ENCODE data around the gene DDX3X. TPM values are rescaled to one million over a fixed set of nuclear protein-coding genes. Genes with fewer than 3 reads are reported as not detected.

Gene DDX3X
- total and polyA plus RNA-seq, 12 donors: 36.8 to 247 (median 153) TPM

- Histone ChIP-seq H3K27me3 (no peaks in the 10 kb centered on the region), H3K4me3 (no peak overlapping the region), H3K4me1 (peaks cover 0 to 28% (median 17%) of the 10 kb centered on the region in 9 donors), H3K9me3 (no peaks in the 10 kb centered on the region), H3K27ac (no peak overlapping the region), H3K36me3 (peaks cover 0 to 61% (median 21%) of the 10 kb centered on the region in 9 donors)
- TF ChIP-seq CTCF (IDR thresholded peaks at IDR 0.05): no peak
- intact Hi-C loops (cut with DNase I): no loop called here
- 71 to 72% methylated on average over 6 of the region's 6 CpGs for WGBS, 2 donors
- ATAC-seq (peak in 7 of 8 donors; percentile 12 to 39 (median 27)), DNase-seq (no peak)
Observed at GRCh38 chrX:41350150-41350975, 16.4 kb downstream of the DDX3X start.

DNA sequence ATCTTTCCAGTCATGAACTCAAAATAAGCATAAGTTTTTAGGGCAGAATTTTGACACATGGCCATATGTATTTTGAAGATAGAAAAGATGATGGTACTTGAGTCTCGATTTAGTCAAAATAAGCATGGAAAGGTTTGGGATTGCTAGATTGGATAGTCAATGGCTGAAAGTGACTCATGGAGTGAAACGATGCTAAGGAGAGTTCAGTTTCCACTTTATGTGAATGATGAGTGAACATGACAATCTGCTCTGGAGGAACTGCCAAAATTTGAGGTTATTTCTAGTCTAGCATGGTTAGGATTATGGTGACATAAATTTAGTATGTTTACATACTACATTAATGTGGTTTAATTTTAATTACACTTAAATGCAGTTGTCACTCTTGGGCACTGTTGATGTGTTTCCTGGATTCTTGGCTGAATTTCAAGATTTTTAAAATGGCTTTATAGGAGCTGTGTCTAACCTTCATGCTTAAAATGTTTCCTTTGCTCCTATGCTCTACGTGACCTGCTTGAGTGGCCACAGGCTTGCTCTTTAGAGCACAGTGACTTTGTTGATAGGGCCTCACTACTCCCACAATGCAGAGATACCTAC, 17.1 kb downstream of the DDX3X start:
- ATAC-seq (peak in 7 of 8 donors; percentile 29 to 75 (median 55)), DNase-seq (no peak)
- intact Hi-C loops (cut with DNase I): no loop called here
- Histone ChIP-seq H3K9me3 (no peaks in the 10 kb centered on the region), H3K4me3 (no peak overlapping the region), H3K4me1 (peaks cover 0 to 28% (median 17%) of the 10 kb centered on the region in 9 donors), H3K27ac (peak overlapping the region in 2 of 10 donors; percentile 22 to 41), H3K27me3 (no peaks in the 10 kb centered on the region), H3K36me3 (peaks cover 0 to 54% (median 18%) of the 10 kb centered on the region in 9 donors)
- no peak for TF ChIP-seq CTCF (IDR thresholded peaks at IDR 0.05)
- 15 to 39% methylated on average over 3 of the region's 3 CpGs for WGBS, 2 donors

- Histone ChIP-seq H3K4me1 (peaks cover 0 to 28% (median 17%) of the 10 kb centered on the region in 9 donors), H3K9me3 (no peaks in the 10 kb centered on the region), H3K4me3 (no peak overlapping the region), H3K27me3 (no peaks in the 10 kb centered on the region), H3K27ac (peak overlapping the region in 2 of 10 donors; percentile 22 to 41), H3K36me3 (peaks cover 0 to 45% (median 10%) of the 10 kb centered on the region in 9 donors)
- intact Hi-C loops (cut with DNase I): no loop called here
- ATAC-seq (no peak), DNase-seq (no peak)
- no peak for TF ChIP-seq CTCF (IDR thresholded peaks at IDR 0.05)
- WGBS, 2 donors: 44 to 58% methylated on average over 3 of the region's 3 CpGs
Observed at GRCh38 chrX:41351923-41352322, 18.0 kb downstream of the DDX3X start.

DNA sequence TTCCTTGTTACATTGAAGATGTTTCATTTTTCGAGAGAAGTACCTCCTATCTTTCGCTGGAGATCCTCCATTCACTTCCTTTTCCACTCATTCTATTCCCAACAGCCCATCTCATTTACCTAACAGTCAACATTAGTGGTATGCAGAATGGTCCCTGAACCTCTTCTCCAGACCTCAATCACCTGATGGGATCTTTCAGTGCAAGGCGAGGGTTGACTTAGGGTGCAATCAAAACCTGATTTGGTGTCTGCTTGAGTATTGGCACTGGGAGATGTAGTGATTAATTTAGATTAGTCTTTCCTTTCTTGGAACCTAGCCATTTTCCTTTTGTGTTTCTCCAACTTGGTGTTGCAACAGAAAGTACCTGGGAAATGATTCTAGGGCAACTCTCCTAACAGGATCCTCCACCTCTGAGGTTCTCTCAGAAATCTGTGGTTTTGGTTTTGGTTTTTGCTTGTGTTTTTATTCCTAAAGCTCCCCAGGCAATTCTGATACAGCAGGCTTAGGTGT, 18.4 kb downstream of the DDX3X start:
- TF ChIP-seq CTCF (IDR thresholded peaks at IDR 0.05): no peak
- DNase-seq (no peak), ATAC-seq (peak in 1 of 8 donors; percentile 4)
- Histone ChIP-seq H3K27me3 (no peaks in the 10 kb centered on the region), H3K9me3 (no peaks in the 10 kb centered on the region), H3K27ac (no peak overlapping the region), H3K36me3 (peaks cover 0 to 41% (median 7%) of the 10 kb centered on the region in 9 donors), H3K4me1 (peaks cover 0 to 28% (median 17%) of the 10 kb centered on the region in 9 donors), H3K4me3 (no peak overlapping the region)
- intact Hi-C loops (cut with DNase I): no loop called here
- 78 to 87% methylated on average over 3 of the region's 3 CpGs for WGBS, 2 donors
